Esophagus mucosa (tissue), 1 donor: ENCODE results near the gene NOC4L. TPM values are rescaled to one million over a fixed set of nuclear protein-coding genes. Genes with fewer than 3 reads are reported as not detected.
A peak's percentile ranks its signal among the peaks of the same experiment; 100 is the strongest.
"Not testable (repeated sequence)": the region's sequence is repeated elsewhere in the genome, so short reads cannot be mapped to it uniquely, and the experiment has no call there.

Experiments used
- ATAC-seq: fragments of 200-7000 bp; cut with Tn5 transposase; one replicate; pipeline ENCODE4 v1.9.1; 2020
- total RNA-seq: library from RNA; stranded (reverse); gene quantifications from one replicate; pipeline ENCODE4 v1.2.4, GENCODE V29; 2023
- donor health status: DM: yes; HTN: yes; CAD: no.

Gene NOC4L
- total RNA-seq, 1 donor from 2014 or later, result 18.1 TPM

DNA sequence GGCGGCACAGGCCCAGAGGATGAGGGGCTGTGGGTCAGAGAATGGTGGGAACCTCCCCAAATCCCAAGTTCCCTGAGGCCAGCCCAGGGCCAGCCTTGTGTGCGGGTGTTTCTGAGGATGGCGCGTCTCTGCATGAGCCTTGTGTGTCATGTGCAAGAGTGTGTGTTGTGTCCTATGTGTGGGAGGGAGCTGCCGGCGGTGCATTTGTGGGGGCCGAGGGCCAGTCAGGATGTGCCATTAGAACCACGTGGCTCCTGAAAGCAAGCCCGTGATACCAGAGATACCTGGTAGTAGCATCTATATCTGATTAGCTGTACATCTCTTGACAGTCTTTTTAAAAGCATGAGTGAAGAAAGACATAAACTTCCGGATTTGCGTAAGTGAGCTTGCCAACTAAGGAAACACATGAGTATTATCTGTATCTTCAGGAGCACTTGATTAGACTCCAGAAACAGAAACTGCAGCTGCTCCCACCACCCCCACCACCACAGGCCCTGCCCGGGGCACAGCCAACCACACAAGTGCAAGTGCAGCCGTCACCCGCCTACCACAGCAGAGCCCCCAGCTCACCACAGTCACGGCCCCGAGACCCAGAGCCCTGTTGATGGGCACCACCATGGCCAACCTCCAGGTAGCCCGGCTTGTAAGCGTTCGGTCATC is 19.4 kb upstream of the NOC4L start:
- ATAC-seq, result no peak

- ATAC-seq, result no peak
These were observed 18.5 kb upstream of the NOC4L start for GRCh38 chr12:132125736-132126135.

DNA sequence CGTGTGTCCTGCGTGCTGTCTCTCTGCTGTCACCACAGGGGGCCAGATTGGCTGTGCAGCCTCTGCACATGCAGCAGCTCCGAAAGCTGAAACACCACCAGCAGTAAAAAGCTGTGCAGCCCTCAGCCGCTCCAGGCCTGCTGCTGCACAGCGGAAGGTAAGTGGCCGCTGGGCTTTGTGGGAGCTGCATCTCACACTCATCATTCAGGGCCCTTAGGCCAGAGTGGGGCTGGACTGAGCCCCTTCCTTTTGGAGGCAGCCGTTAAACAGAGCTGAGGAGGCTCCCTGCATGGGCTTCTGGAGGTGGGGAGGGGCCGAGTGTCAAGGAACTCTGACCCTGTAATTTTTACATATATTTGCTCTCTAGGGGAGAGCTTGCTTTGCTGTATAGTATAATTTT is 17.2 kb upstream of the NOC4L start:
- no peak for ATAC-seq

DNA sequence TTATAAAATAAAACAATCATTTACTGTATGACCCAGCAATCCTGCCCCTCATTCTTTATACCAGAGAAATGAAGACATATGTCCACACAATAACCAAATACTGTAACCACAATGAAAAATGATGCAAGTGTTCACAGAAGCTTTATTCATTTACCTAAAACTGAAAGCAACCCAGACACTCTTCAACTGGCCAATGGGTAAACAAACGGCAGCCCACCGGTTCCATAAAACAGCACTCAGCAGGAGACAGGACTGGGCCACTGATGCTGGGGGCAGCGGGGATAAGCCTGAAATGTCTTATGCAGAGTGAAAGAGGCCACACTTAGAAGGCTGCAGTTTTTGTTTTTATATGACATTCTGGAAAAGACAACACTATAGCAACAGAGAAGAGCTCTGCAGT is 15.2 kb upstream of the NOC4L start:
- no peak for ATAC-seq

- ATAC-seq, result no peak
These were observed 13.6 kb upstream of the NOC4L start for GRCh38 chr12:132130690-132131089.

GRCh38 chr12:132131229-132131628 is 13.0 kb upstream of the NOC4L start:
- ATAC-seq, result no peak

GRCh38 chr12:132131952-132132351 is 12.3 kb upstream of the NOC4L start:
- ATAC-seq, result no peak

DNA sequence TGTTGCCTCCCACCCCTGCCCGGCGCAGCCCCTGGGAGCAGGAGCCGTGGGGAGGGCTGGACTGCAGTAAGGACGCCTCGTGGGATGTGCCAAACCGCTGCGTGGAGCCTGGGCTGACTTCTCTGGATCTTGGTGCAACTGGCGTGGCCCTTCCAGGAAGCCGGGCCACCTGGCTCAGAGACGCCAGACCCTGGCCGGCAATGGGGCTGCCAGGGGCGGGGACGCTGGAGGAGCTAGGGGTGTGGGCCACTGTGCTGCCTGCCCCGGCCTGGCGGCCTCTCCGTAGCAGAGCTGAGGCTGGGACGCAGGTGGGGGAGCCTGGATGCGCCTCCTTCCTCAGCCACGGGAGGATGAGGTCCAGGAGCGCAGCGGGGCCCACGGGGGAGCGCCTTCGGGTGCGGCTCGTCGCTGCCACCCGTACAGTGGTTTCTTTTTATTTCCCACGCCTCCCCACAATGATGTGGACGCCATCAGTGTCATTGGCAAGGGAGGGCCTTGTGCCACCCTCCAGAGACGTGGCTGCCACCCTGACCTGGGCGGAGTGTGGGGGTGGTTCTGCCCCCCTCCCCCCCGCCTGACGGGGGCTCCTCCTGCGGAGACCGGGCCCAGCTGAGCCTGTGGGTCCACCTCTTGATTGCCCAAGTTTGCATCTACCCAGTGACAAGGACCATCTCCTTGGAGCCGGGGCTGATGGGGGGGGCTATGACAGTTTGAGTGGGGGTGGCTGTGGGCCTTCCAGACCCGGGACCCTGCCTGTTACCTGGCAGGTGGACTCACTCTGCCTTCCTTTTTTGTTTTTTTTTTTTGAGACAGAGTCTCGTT is 11.4 kb upstream of the NOC4L start:
- ATAC-seq, result peak; percentile 31

- ATAC-seq, result no peak
These were observed 10.2 kb upstream of the NOC4L start for GRCh38 chr12:132133952-132134652.

- ATAC-seq, result not testable (repeated sequence)
These were observed 9.5 kb upstream of the NOC4L start for GRCh38 chr12:132134653-132135183.

DNA sequence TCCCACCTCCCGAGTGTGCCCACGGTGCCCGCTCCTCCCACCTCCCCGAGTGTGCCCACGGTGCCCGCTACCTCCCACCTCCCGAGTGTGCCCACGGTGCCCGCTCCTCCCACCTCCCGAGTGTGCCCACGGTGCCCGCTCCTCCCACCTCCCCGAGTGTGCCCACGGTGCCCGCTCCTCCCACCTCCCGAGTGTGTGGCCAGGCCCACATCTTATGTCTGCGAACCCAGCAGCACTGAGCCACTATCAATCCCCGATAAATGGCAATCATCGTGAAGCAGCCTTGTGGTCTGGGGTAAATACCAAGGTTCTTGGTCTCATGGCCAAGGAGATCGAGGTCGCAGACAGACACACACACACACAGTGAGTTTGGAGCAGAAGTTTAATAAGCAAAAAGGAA is 8.0 kb upstream of the NOC4L start:
- not testable (repeated sequence) for ATAC-seq

DNA sequence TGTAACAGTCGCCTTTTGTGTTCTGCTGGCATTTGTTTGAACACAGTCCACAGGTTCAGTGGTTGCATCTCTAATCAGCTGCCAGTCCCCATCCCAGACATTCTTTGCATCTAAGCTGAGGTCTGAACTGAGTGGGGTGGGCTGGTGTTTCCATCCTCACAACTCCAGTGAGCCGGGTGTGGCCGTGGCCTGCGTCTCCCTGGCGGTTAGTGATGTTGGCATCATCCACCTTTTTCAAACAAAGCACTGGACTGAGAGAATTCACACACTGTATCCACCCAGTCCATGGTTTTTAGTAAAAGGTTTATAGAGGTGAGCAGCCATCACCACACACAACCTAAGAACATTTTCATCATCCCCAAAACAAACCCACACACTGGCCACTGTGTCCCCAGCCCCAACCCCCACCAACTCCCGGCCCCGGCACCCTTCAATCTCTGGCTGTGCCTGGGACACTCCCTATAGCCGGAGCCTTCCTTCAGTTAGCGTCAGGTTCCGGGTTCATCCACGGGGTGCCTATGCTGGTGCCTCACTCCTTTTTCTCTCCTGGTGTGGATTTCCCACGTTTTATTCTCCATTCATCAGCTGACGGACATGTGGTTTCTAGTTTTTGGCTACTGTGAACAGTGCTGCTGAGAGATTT is 6.7 kb upstream of the NOC4L start:
- ATAC-seq, result no peak

GRCh38 chr12:132138941-132139871 is 5.1 kb upstream of the NOC4L start:
- no peak for ATAC-seq

DNA sequence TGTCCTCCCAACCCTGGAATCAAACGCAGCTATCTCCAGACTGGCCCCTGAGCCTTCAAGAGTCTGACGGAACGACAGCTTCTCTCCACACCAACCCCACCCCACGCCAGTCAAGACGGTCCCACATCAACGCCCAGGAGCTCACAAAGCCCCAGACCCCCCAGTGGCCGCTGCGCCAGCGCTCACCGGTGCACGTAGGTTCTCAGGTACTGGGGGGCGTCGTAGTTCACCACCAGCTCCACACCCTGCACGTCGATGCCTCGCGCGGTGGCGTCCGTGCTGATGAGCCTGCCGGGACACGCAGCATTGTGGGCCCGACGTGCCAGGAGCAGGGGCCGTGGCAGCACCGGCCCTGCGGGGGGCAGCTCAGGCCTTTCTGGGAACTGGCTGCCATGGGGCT is 4.3 kb upstream of the NOC4L start:
- no peak for ATAC-seq

DNA sequence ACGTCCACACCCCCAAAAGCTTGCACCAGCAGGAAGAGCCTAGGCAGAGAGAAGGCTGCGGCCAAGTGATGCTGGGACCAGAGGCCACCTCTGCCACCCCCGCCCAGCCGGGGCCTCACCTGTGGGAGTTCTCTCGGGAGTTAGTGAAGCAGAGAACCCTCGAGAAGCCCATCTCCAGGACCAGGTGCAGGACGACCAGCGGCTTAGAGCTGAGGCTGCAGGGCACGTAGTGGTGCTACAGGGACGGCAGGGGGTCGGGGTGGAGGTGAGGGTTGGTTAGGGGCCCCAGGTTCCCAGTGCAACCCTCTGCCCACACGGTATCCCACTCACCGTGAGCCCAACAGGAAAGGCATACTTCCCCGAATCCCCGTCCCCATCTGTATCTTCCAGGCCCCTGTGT is 3.8 kb upstream of the NOC4L start:
- ATAC-seq, result no peak

DNA sequence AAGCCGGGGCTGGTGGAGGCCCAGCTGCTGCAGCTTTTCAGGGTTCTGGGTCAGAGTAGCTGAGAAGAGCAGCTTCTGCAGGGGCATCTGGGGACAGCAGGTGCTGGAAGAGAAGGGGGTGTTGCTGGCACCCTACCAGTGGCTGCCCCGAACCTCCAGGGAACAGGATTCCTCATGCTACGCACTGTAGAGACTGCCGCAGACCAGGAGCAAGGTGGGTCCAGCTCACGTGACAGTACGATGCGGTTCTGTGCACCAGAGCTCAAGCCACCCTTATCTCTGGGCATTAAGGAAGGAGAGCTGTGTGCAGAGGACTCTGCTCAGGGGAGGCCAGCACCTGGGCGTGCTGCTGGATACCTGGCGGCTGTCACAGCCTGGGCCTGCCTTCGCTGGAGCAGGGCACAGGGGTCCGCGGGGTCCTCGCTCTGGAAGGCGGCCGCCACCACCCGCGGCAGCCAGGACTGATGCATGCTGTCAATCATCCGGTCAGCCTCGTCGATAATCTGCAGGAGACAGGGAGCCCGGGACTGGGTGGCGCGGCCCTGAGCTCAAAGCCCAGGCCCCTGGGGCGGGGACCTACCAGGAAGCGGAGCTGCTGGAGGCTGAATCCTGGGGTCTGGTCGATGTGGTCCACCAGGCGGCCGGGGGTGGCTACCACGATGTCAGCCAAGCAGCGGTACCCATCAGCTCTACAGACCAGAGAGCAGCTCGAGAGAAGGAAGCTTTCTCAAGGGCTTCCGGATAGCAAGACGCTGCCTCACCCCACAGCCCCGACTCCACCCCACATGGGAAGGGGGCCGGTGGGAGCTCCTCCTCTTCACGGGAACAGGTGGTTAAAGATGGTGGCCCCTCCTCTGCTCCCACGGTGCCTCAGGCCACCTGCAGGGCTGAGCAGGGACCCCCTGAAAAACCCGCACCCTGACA is 3.1 kb upstream of the NOC4L start:
- no peak for ATAC-seq

DNA sequence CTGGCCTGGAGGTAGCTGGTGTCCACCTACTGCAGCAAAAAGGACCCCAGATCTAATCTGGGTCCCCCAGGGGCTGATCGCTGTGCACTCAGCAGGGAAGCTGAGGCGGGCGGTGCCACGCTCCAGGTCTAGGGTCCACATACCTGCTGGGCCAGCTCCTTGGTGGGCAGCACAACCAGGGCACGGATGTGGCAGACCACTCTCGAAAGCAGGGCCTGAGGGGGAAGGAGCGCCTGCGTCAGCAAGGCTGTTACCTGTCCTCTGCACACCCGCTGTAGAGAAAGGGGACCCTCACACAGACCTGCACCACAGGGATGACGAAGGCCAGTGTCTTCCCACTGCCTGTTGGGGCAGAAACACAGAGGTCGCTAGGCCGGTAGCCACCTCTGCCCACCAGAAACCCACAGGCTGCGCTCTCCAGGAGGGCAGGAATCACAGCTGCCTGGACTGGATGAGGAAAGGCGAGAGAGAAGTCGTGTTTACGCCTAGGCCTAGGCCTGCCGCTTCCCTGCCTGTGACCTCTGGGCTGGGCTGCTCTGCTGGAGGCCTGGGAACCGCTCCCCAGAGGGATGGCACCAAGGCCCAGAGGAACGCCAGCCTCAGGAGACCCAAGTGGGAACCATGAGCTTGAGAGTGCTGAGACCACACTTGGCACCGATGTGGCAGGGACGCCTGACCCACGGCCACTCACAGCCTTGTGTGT is 2.1 kb upstream of the NOC4L start:
- ATAC-seq, result no peak

- no peak for ATAC-seq
These were observed 1.4 kb upstream of the NOC4L start for GRCh38 chr12:132142679-132143335.

- peak; percentile 9 for ATAC-seq
These were observed 753 bp upstream of the NOC4L start for GRCh38 chr12:132143336-132144071.
